HepG2 (cell line): Measurements from ENCODE around the gene AIP. TPM values are rescaled to one million over a fixed set of nuclear protein-coding genes. Genes with fewer than 3 reads are reported as not detected.

Experiments
- ATAC-seq: fragments of 200-7000 bp; cut with Tn5 transposase; 3 replicates; pipeline ENCODE4 v1.9.1; 2020; ENCODE audit warnings: mild to moderate bottlenecking, moderate library complexity
- BruUV-seq: library from RNA; stranded (reverse); fragments of 400-500 nt; replicated peaks from 2 replicates; lab custom pipeline; 2021; lab: Mats Ljungman, UMichigan
- CTCF ChIA-PET: fragments of 300-600 bp; formaldehyde crosslinking; extraction: SDS; loops from one replicate; lab custom pipeline; 2021; ENCODE audit warnings: low total read pairs, inconsistent platforms, low intra/inter-chr PET ratio; lab: Yijun Ruan, JAX
- POLR2A ChIA-PET: fragments of 350-600 bp; sonication (Branson Sonifier 250); formaldehyde crosslinking; loops from one replicate; lab custom pipeline; 2020; ENCODE audit warnings: antibody characterized with exemption, inconsistent platforms; lab: Yijun Ruan, JAX
- DNase-seq: peaks from one replicate; pipeline ENCODE4 v3.0.0-alpha.2; 2015; ENCODE audit warnings: low spot score
- FAIRE-seq: peaks from 3 replicates; lab custom pipeline; 2011; peaks lifted over from hg19 to GRCh38; lab: Jason Lieb, UNC
- H2AFZ ChIP-seq: one replicate; pipeline ENCODE4 v1.6.1; 2011; ENCODE audit warnings: low read length, inconsistent platforms
- H3K27ac ChIP-seq: fragments of 300-600 bp; 3 replicates; pipeline ENCODE4 v1.8.0; 2011; ENCODE audit warnings: mixed run types, mild to moderate bottlenecking, mixed read lengths, low read length, inconsistent platforms; ENCODE audit not compliant: insufficient read depth; ENCODE audit errors: extremely low read length
- H3K27me3 ChIP-seq, 2 experiments: fragments of 200-600 bp in 1 of 2; 2 replicates in 1 of 2; 3 replicates in 1 of 2; pipeline versions ENCODE4 v1.6.0 to v1.8.0; 2011; ENCODE audit warnings: low read length in 2 of 2, mild to moderate bottlenecking in 2 of 2, moderate library complexity in 2 of 2, inconsistent platforms in 1 of 2; ENCODE audit not compliant: insufficient read depth in 2 of 2, control insufficient read depth in 1 of 2
- H3K36me3 ChIP-seq, 2 experiments: fragments of 200-600 bp in 1 of 2; replicated peaks in 1 of 2; 2 replicates in 1 of 2; 3 replicates in 1 of 2; pipeline versions ENCODE4 v1.5.1 to v1.8.0; 2011; ENCODE audit warnings: low read length in 2 of 2, inconsistent platforms in 1 of 2; ENCODE audit not compliant: insufficient read depth in 2 of 2, control insufficient read depth in 1 of 2
- H3K4me1 ChIP-seq: 2 replicates; pipeline ENCODE4 v1.5.1; 2012; ENCODE audit warnings: low read length, inconsistent platforms; ENCODE audit not compliant: insufficient read depth
- H3K4me2 ChIP-seq: 2 replicates; pipeline ENCODE4 v1.6.0; 2011; ENCODE audit warnings: low read depth, low read length, inconsistent platforms
- H3K4me3 ChIP-seq, 3 experiments: fragments of 200-600 bp in 1 of 3; sonication (generic), shearing (Covaris generic) in 1 of 3; replicated peaks in 1 of 3; 2 replicates each; pipeline ENCODE4 v1.5.1; 2011 to 2016; ENCODE audit warnings: low read length in 3 of 3, inconsistent platforms in 2 of 3, low read depth in 2 of 3, mild to moderate bottlenecking in 2 of 3, control low read depth in 1 of 3, mixed read lengths in 1 of 3; ENCODE audit not compliant: insufficient read depth in 1 of 3
- H3K79me2 ChIP-seq: one replicate; pipeline ENCODE4 v1.6.1; 2011; ENCODE audit warnings: low read length, inconsistent platforms; ENCODE audit not compliant: insufficient read depth
- H3K9ac ChIP-seq: 2 replicates; pipeline ENCODE4 v1.6.0; 2011; ENCODE audit warnings: mild to moderate bottlenecking, low read depth, low read length, inconsistent platforms; ENCODE audit not compliant: insufficient read depth
- H3K9me3 ChIP-seq: 2 replicates; pipeline ENCODE4 v1.5.1; 2012; ENCODE audit warnings: mild to moderate bottlenecking, low read length
- H4K20me1 ChIP-seq: 2 replicates; pipeline ENCODE4 v1.6.0; 2011; ENCODE audit warnings: inconsistent platforms, mild to moderate bottlenecking, low read length, moderate library complexity; ENCODE audit not compliant: insufficient read depth
- CHD2 ChIP-seq: IDR thresholded peaks from 2 replicates; pipeline ENCODE4 v1.6.1; 2011; ENCODE audit warnings: low read depth, low read length, improper control_type of control experiment
- GABPA ChIP-seq, 2 experiments: IDR thresholded peaks; 2 replicates each; pipeline ENCODE4 v1.6.1; 2011 to 2016; ENCODE audit warnings: low read depth in 2 of 2, low read length in 1 of 2, missing biosample characterization in 1 of 2, missing genetic modification characterization in 1 of 2
- IRX3 ChIP-seq: sonication (generic); formaldehyde crosslinking; IDR thresholded peaks from 2 replicates; pipeline ENCODE4 v1.8.1; 2023; ENCODE audit warnings: mild to moderate bottlenecking, low read depth, missing genetic modification reagents, borderline replicate concordance
- MAFF ChIP-seq: IDR thresholded peaks from 2 replicates; pipeline ENCODE4 v1.6.1; 2011; ENCODE audit warnings: low read depth, low read length, improper control_type of control experiment
- MXD3 ChIP-seq: IDR thresholded peaks from 2 replicates; pipeline ENCODE4 v1.6.1; 2016; ENCODE audit warnings: mild to moderate bottlenecking, missing biosample characterization, missing genetic modification reagents
- NCOR1 ChIP-seq: fragments of 200-600 bp; sonication (generic); IDR thresholded peaks from 2 replicates; pipeline ENCODE4 v1.7.0; 2017; ENCODE audit warnings: antibody characterized with exemption, low read length, borderline replicate concordance
- NFRKB ChIP-seq: fragments of 450-650 bp; IDR thresholded peaks from 2 replicates; pipeline ENCODE4 v1.6.1; 2017
- PHB2 ChIP-seq: fragments of 450-650 bp; IDR thresholded peaks from 2 replicates; pipeline ENCODE4 v1.6.1; 2018; ENCODE audit not compliant: partially characterized antibody
- PHF21A ChIP-seq: sonication (generic); formaldehyde crosslinking; IDR thresholded peaks from 2 replicates; pipeline ENCODE4 v1.5.0; 2020; ENCODE audit warnings: mild to moderate bottlenecking, missing genetic modification reagents
- RAD21 ChIP-seq: fragments of 450-650 bp; formaldehyde crosslinking; IDR thresholded peaks from 2 replicates; pipeline ENCODE4 v1.5.0; 2020; ENCODE audit warnings: mild to moderate bottlenecking
- RBFOX2 ChIP-seq: fragments of 200-400 bp; formaldehyde crosslinking; IDR thresholded peaks from 2 replicates; pipeline ENCODE4 v1.6.1; 2017; ENCODE audit warnings: low read depth, mild to moderate bottlenecking, low read length
- SP1 ChIP-seq, 2 experiments: fragments of 450-650 bp in 1 of 2; sonication (generic) in 1 of 2; formaldehyde crosslinking in 1 of 2; IDR thresholded peaks; 2 replicates each; pipeline versions ENCODE4 v1.4.0 to v1.6.1; 2016 to 2020; ENCODE audit warnings: missing genetic modification reagents in 1 of 2
- TAF1 ChIP-seq: sonication (generic); formaldehyde crosslinking; IDR thresholded peaks from 2 replicates; pipeline ENCODE4 v1.4.0; 2020; ENCODE audit warnings: missing genetic modification reagents
- TBX2 ChIP-seq: sonication (generic); formaldehyde crosslinking; IDR thresholded peaks from 2 replicates; pipeline ENCODE4 v1.5.0; 2020; ENCODE audit warnings: missing genetic modification reagents, mild to moderate bottlenecking, borderline replicate concordance
- ZNF329 ChIP-seq: sonication (generic); formaldehyde crosslinking; IDR thresholded peaks from 2 replicates; pipeline ENCODE4 v1.9.0; 2021; ENCODE audit warnings: low read depth, mild to moderate bottlenecking, missing genetic modification reagents
- ZNF501 ChIP-seq: sonication (generic); formaldehyde crosslinking; IDR thresholded peaks from 2 replicates; pipeline ENCODE4 v1.5.1; 2020; ENCODE audit warnings: mild to moderate bottlenecking, moderate library complexity, missing genetic modification reagents
- ZNF562 ChIP-seq: sonication (generic); formaldehyde crosslinking; IDR thresholded peaks from 2 replicates; pipeline ENCODE4 v1.8.0; 2022; ENCODE audit warnings: missing genetic modification reagents, borderline replicate concordance
- ZNF572 ChIP-seq: sonication (generic); formaldehyde crosslinking; IDR thresholded peaks from 2 replicates; pipeline ENCODE4 v1.5.1; 2020; ENCODE audit warnings: mild to moderate bottlenecking, missing genetic modification reagents
- ZNF577 ChIP-seq: sonication (generic); formaldehyde crosslinking; IDR thresholded peaks from 2 replicates; pipeline ENCODE4 v1.4.0; 2020; ENCODE audit warnings: mild to moderate bottlenecking, low read depth, missing genetic modification reagents, borderline replicate concordance
- ZNF747 ChIP-seq: sonication (generic); formaldehyde crosslinking; IDR thresholded peaks from 2 replicates; pipeline ENCODE4 v1.8.1; 2023; ENCODE audit warnings: missing genetic modification reagents, mild to moderate bottlenecking, borderline replicate concordance
- ZNF770 ChIP-seq: sonication (generic); formaldehyde crosslinking; IDR thresholded peaks from 2 replicates; pipeline ENCODE4 v1.5.0; 2020; ENCODE audit warnings: mild to moderate bottlenecking, missing genetic modification reagents
- WGBS: methylation state at CpG from one replicate; pipeline ENCODE4 v1.1.6; 2017; ENCODE audit warnings: low lambda C conversion rate; 5-methylcytosine and 5-hydroxymethylcytosine counted together
- in situ Hi-C: cut with HindIII; loops from 2 replicates; pipeline ENCODE4 v1.10.0; 2017; ENCODE audit warnings: low pct_unique_long_range_greater_than_20kb; ENCODE audit not compliant: extremely low pct_ligation_motif_present
- intact Hi-C: fragments of 100-400 bp; cut with micrococcal nuclease; formaldehyde crosslinking; loops from one replicate; pipeline ENCODE4 v1.10.0; 2022; ENCODE audit not compliant: unreplicated experiment
- polyA plus RNA-seq, 8 experiments: library from polyadenylated mRNA; depleted of rRNA in 3 of 8; stranded (reverse) in 7 of 8; unstranded in 1 of 8; fragments of >200 nt; fragmentation: Illumina TruSeq in 4 of 8; extraction: Trizol in 4 of 8; gene quantifications; 2 replicates each; pipeline versions ENCODE4 v1.2.1 to v1.2.3, GENCODE V29; 2011 to 2016; ENCODE audit warnings: low read depth in 4 of 8, missing spikeins in 1 of 8, mixed read lengths in 1 of 8; ENCODE audit not compliant: insufficient read depth in 1 of 8
- total RNA-seq, 5 experiments: library from RNA; depleted of rRNA; stranded (reverse); fragments of >200 nt; fragmentation: Illumina TruSeq; extraction: Trizol; gene quantifications; 2 replicates each; pipeline ENCODE4 v1.2.3, GENCODE V29; 2016; ENCODE audit warnings: low read depth in 1 of 5

AIP gene
- total and polyA plus RNA-seq, 2 of the 13 experiments (the other 11 are each of a cell fraction or from before 2014, with no cell fraction given) = 51.8 to 110 TPM

GRCh38 chr11:67468759-67469507 lies 13.9 kb upstream of the AIP start, which contains the start of gene TMEM134 (continued):
- no peak for TF ChIP-seq PHB2

GRCh38 chr11:67469508-67469811 lies 13.4 kb upstream of the AIP start:
- H3K79me2 ChIP-seq = no peaks in the 10 kb centered on the region
- CTCF ChIA-PET = no interaction called here
- peak overlapping the region; percentile 95 for H3K4me2 ChIP-seq
- in situ Hi-C loops = loop anchor here (5.0 kb wide), 1 partner anchor 67 kb away; the partner anchor contains the start of genes PPP1CA and TBC1D10C
- no TSS peak for BruUV-seq
- FAIRE-seq = no peak
- H4K20me1 ChIP-seq = no peaks in the 10 kb centered on the region
- peak overlapping the region; percentile 73 for H3K9ac ChIP-seq
- 25% methylated on average over 7 of the region's 9 CpGs for WGBS
- no peak for DNase-seq
- ATAC-seq = no peak
- H3K27ac ChIP-seq = peak overlapping the region; percentile 47
- no peaks in the 10 kb centered on the region for H3K27me3 ChIP-seq
- no peak overlapping the region for H2AFZ ChIP-seq
- H3K36me3 ChIP-seq = no peaks in the 10 kb centered on the region
- POLR2A ChIA-PET = interaction anchor here (1.1 to 1.5 kb wide), 2 partner anchors 10 to 68 kb away, joined by 3 to 5 read pairs; no protein-coding TSS in a partner anchor
- H3K4me3 ChIP-seq = peak overlapping the region; percentile 53 to 87 (median 73); a peak in 5 of 6 replicates
- H3K4me1 ChIP-seq = peaks cover 69% of the 10 kb centered on the region
- intact Hi-C loops = no loop called here
- H3K9me3 ChIP-seq = no peaks in the 10 kb centered on the region
- TF ChIP-seq ZNF747 (CRISPR knock-in tag) (no peak), RBFOX2 (no peak), NFRKB (no peak), NCOR1 (no peak), TAF1 (CRISPR knock-in tag) (no peak), TBX2 (CRISPR knock-in tag) (0 out of 2 replicates have a peak, but pooled peaks have one; percentile 47), IRX3 (CRISPR knock-in tag) (no peak), MAFF (no peak), ZNF770 (CRISPR knock-in tag) (no peak), CHD2 (no peak), SP1 (IDR thresholded peaks at IDR 0.05) (no peak), SP1 (CRISPR knock-in tag; IDR thresholded peaks at IDR 0.05) (no peak), ZNF577 (CRISPR knock-in tag) (no peak), ZNF329 (CRISPR knock-in tag) (no peak), ZNF562 (no peak), ZNF572 (CRISPR knock-in tag) (no peak), GABPA (IDR thresholded peaks at IDR 0.05; ENCODE audit: low read depth, low read length) (no peak), GABPA (CRISPR knock-in tag; IDR thresholded peaks at IDR 0.05; ENCODE audit: low read depth) (no peak), PHF21A (no peak; the same call in 1 of the 2 replicates), ZNF501 (CRISPR knock-in tag) (peak; percentile 8; the same call in 1 of the 2 replicates), RAD21 (CRISPR knock-in tag) (no peak), MXD3 (CRISPR knock-in tag) (no peak)
